IPS-NIHi7 (cell line): ENCODE results near the gene ZNF662.

Experiments
- DNase-seq: peaks from one replicate; pipeline ENCODE4 v3.0.0; 2012; ENCODE audit warnings: mixed read lengths; ENCODE audit errors: extremely low spot score

ZNF662 gene

GRCh38 chr3:42887084-42887483 is 18.9 kb upstream of the ZNF662 start:
- no peak for DNase-seq

GRCh38 chr3:42891042-42891441 is 14.9 kb upstream of the ZNF662 start:
- no peak for DNase-seq

- no peak for DNase-seq
Observed at GRCh38 chr3:42892169-42892568, 13.8 kb upstream of the ZNF662 start.

GRCh38 chr3:42892807-42893206 is 13.1 kb upstream of the ZNF662 start:
- DNase-seq, result no peak

- no peak for DNase-seq
Observed at GRCh38 chr3:42894698-42895579, 11.0 kb upstream of the ZNF662 start.

GRCh38 chr3:42895580-42895868 is 10.4 kb upstream of the ZNF662 start:
- DNase-seq, result no peak

- DNase-seq, result no peak
Observed at GRCh38 chr3:42898896-42899675, 6.9 kb upstream of the ZNF662 start.

GRCh38 chr3:42900226-42901072 is 5.5 kb upstream of the ZNF662 start:
- DNase-seq, result no peak

GRCh38 chr3:42901073-42901415 is 4.9 kb upstream of the ZNF662 start:
- DNase-seq, result no peak

- DNase-seq, result no peak
Observed at GRCh38 chr3:42902257-42902656, 3.7 kb upstream of the ZNF662 start.

- DNase-seq, result no peak
Observed at GRCh38 chr3:42904076-42904475, 1.9 kb upstream of the ZNF662 start.

- DNase-seq, result no peak
Observed at GRCh38 chr3:42905740-42906069, 237 bp upstream of the ZNF662 start.

GRCh38 chr3:42906848-42907183 is 874 bp downstream of the ZNF662 start:
- no peak for DNase-seq

- no peak for DNase-seq
Observed at GRCh38 chr3:42908675-42909074, 2.7 kb downstream of the ZNF662 start.

- DNase-seq, result no peak
Observed at GRCh38 chr3:42911551-42911950, 5.6 kb downstream of the ZNF662 start.

- DNase-seq, result no peak
Observed at GRCh38 chr3:42914771-42915515, 9.0 kb downstream of the ZNF662 start.

- DNase-seq, result no peak
Observed at GRCh38 chr3:42923606-42924005, 17.7 kb downstream of the ZNF662 start.

GRCh38 chr3:42926310-42926709 is 20.4 kb downstream of the ZNF662 start:
- no peak for DNase-seq

GRCh38 chr3:42934111-42934510 is 28.2 kb downstream of the ZNF662 start:
- DNase-seq, result no peak

GRCh38 chr3:42934910-42935309 is 29.0 kb downstream of the ZNF662 start:
- DNase-seq, result no peak

GRCh38 chr3:42935472-42935871 is 29.5 kb downstream of the ZNF662 start:
- DNase-seq, result no peak
